Measurements from ENCODE around the gene HSPBAP1. TPM values are rescaled to one million over a fixed set of nuclear protein-coding genes. Genes with fewer than 3 reads are reported as not detected.

Gene HSPBAP1
- total and polyA plus RNA-seq, 9 donors: 5.3 to 12.8 (median 9.3) TPM

DNA sequence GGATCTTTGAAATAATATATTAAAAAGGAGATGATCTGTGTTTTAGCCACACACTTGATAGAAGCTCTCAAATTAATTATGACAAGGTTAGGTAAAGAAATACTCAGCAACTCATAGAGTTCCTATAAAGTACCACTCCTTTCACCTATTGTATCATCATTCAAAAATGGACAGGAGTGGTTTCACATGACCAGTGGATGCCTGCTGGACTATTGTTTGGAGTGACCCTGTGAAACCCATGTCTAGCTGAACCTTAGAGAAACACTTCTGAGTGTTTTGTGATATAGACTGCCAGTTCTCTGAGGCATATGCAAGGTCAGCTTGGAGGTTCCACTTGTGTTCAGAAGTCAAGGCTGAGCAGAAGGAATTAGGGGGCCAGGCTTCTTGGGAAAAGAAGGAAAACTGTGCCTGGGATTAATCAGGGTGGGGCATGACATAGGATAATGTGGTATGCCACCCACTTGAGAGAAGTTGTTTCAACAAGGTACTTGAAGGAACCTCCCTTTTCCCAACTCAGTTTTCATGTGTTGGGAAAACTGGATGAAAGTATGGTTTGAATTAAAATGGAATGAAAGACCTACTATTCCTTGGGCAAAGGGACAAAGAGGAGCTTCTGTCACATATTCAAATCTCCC is 97.6 kb downstream of the HSPBAP1 start:
- Histone ChIP-seq H3K4me1 (ENCODE audit: insufficient read depth) (no peaks in the 10 kb centered on the region), H3K9me3 (no peaks in the 10 kb centered on the region), H3K36me3 (no peaks in the 10 kb centered on the region), H3K27ac (no peak overlapping the region), H3K27me3 (no peaks in the 10 kb centered on the region), H3K4me3 (no peak overlapping the region)
- intact Hi-C loops (cut with DNase I): no loop called here
- no peak for DNase-seq
- TF ChIP-seq, protein P1, sequence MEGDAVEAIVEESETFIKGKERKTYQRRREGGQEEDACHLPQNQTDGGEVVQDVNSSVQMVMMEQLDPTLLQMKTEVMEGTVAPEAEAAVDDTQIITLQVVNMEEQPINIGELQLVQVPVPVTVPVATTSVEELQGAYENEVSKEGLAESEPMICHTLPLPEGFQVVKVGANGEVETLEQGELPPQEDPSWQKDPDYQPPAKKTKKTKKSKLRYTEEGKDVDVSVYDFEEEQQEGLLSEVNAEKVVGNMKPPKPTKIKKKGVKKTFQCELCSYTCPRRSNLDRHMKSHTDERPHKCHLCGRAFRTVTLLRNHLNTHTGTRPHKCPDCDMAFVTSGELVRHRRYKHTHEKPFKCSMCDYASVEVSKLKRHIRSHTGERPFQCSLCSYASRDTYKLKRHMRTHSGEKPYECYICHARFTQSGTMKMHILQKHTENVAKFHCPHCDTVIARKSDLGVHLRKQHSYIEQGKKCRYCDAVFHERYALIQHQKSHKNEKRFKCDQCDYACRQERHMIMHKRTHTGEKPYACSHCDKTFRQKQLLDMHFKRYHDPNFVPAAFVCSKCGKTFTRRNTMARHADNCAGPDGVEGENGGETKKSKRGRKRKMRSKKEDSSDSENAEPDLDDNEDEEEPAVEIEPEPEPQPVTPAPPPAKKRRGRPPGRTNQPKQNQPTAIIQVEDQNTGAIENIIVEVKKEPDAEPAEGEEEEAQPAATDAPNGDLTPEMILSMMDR (IDR thresholded peaks at IDR 0.05): no peak
- no peak for TF ChIP-seq POLR2A (IDR thresholded peaks at IDR 0.05)

DNA sequence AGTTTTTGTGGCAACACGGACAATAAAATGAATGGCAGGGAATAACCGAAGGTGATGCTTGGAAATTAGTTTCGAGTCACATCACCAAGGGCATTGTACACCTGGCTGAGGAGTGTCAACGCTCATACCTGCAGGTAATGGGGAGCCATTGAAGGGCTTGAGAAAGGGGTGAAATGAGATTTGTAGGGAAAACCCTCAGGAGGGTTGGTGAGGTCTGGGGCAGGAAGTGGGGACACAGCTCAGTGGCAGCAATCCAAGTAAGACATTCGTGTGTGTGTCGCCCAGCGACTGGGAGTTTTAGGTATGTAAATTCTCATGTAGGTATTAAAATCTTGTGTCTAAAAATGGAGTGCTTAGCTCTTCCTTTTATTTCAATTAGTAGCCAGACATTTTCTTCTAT is 98.7 kb downstream of the HSPBAP1 start:
- TF ChIP-seq EP300 (IDR thresholded peaks at IDR 0.05): no peak
- no peak for TF ChIP-seq POLR2A (IDR thresholded peaks at IDR 0.05)
- 80 to 91% (median 85%) methylated on average over 7 of the region's 7 CpGs for WGBS, 3 donors
- Histone ChIP-seq H3K36me3 (no peaks in the 10 kb centered on the region), H3K27ac (no peak overlapping the region), H3K4me3 (no peak overlapping the region), H3K4me1 (ENCODE audit: insufficient read depth) (no peaks in the 10 kb centered on the region), H3K27me3 (no peaks in the 10 kb centered on the region), H3K9me3 (no peaks in the 10 kb centered on the region)
- DNase-seq: no peak
- intact Hi-C loops (cut with DNase I): no loop called here

DNA sequence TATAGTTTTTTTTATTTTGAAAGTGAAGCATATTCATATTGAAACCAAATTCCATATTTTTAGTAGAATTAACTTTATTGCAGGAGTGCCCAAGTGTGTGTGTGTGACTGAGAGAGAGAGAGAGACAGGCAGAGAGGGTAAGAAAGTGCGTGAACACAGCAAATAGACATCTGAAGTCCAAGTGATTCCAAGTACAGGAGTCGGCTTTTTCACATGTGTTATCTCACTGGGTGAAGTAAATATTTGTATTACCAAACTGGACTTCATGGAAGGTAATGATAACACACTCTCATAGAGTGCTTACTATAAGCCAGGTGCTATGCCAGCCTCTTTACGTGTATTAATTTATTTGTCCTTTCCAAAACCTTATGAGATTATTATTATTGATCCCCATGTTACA is 101.0 kb downstream of the HSPBAP1 start:
- Histone ChIP-seq H3K36me3 (no peaks in the 10 kb centered on the region), H3K4me1 (ENCODE audit: insufficient read depth) (no peaks in the 10 kb centered on the region), H3K4me3 (no peak overlapping the region), H3K27me3 (no peaks in the 10 kb centered on the region), H3K9me3 (no peaks in the 10 kb centered on the region), H3K27ac (no peak overlapping the region)
- TF ChIP-seq POLR2A (IDR thresholded peaks at IDR 0.05) (no peak), EP300 (IDR thresholded peaks at IDR 0.05) (no peak)
- TF ChIP-seq, protein P1 (IDR thresholded peaks at IDR 0.05): no peak
- no peak for DNase-seq
- WGBS, 3 donors: 74 to 82% (median 79%) methylated on average over 3 of the region's 3 CpGs
- intact Hi-C loops (cut with DNase I): no loop called here

DNA sequence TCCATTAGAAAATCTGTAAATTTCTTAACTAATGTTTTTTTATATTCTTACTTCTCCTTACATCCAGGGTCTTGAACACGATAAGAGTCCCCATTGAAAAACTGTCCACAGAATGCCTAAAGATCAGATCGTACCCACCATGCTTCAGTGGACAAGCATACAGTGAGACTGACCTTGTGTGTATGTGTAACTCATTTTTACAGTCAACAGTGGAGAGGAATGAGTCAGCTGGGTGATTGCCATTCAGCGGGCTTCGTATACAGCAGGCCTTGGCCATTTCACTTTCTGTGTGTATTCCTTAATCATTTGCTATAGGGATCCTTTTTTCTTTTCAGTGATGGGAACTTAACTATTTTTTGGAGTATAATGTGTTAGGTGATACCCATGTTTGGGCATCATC is 102.4 kb downstream of the HSPBAP1 start:
- WGBS, 3 donors: 85 to 91% (median 89%) methylated on average over 4 of the region's 4 CpGs
- no peaks in the 10 kb centered on the region for H3K36me3 ChIP-seq
- no peaks in the 10 kb centered on the region for H3K4me1 ChIP-seq (ENCODE audit: insufficient read depth)
- no peak overlapping the region for H3K4me3 ChIP-seq
- no peak overlapping the region for H3K27ac ChIP-seq
- no peaks in the 10 kb centered on the region for H3K27me3 ChIP-seq
- intact Hi-C loops (cut with DNase I): no loop called here
- TF ChIP-seq EP300 (IDR thresholded peaks at IDR 0.05): no peak
- no peak for TF ChIP-seq POLR2A (IDR thresholded peaks at IDR 0.05)
- TF ChIP-seq, protein P1 (IDR thresholded peaks at IDR 0.05): no peak
- DNase-seq: no peak
- no peaks in the 10 kb centered on the region for H3K9me3 ChIP-seq

DNA sequence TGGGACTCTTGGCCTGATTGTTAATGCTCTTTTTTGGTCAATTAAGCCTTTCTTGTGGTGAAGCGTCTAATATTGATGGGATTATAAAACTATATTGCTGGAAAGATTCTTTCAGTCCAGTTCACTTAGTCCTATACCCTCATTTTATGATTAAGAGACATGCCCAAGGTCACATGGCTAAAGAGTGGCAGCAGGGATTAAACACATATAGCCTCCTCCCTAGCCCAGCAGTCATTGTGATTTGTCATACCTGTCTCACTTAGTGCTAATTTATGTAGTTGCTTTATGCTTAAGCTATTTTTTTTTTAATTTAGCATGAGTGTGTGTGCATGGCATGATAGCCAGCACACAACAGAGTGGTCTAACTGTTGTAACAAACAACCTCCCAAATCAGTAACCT is 103.5 kb downstream of the HSPBAP1 start:
- intact Hi-C loops (cut with DNase I): no loop called here
- TF ChIP-seq POLR2A (IDR thresholded peaks at IDR 0.05): no peak
- no peak for TF ChIP-seq EP300 (IDR thresholded peaks at IDR 0.05)
- TF ChIP-seq, protein P1 (IDR thresholded peaks at IDR 0.05): no peak
- DNase-seq: no peak
- WGBS, 3 donors: 95 to 100% (median 98%) methylated on average over 1 of the region's 1 CpG
- Histone ChIP-seq H3K27me3 (no peaks in the 10 kb centered on the region), H3K4me3 (no peak overlapping the region), H3K36me3 (no peaks in the 10 kb centered on the region), H3K27ac (no peak overlapping the region), H3K4me1 (ENCODE audit: insufficient read depth) (no peaks in the 10 kb centered on the region), H3K9me3 (no peaks in the 10 kb centered on the region)

Other genes starting within 250 kb of the HSPBAP1 start
- gene PARP9, start 229.5 kb downstream of the HSPBAP1 start, total RNA-seq: 10 to 100 TPM; 15.6 to 30.1 (median 23.0) TPM
- gene PARP9, start 229.5 kb downstream of the HSPBAP1 start, polyA plus RNA-seq: 10 to 100 TPM; 14.4 to 46.2 TPM
- gene DTX3L, start 229.5 kb downstream of the HSPBAP1 start, total RNA-seq: 10 to 100 TPM; 11.0 to 34.0 (median 30.7) TPM
- gene DTX3L, start 229.5 kb downstream of the HSPBAP1 start, polyA plus RNA-seq: 10 to 100 TPM in 1 of 2 donors, 1 to 10 TPM in 1; 9.8 to 23.3 TPM
- gene PARP15, start 216.2 kb downstream of the HSPBAP1 start, total RNA-seq: 1 to 10 TPM in 1 of 7 donors, under 1 TPM in 6; 0.33 to 1.8 (median 0.46) TPM
- gene PARP15, start 216.2 kb downstream of the HSPBAP1 start, polyA plus RNA-seq: 1 to 10 TPM in 1 of 2 donors, under 1 TPM in 1; 0.24 to 2.0 TPM
- gene PARP14, start 113.0 kb downstream of the HSPBAP1 start, total RNA-seq: 10 to 100 TPM; 23.9 to 41.3 (median 27.8) TPM
- 10 to 100 TPM in 1 of 2 donors, 1 to 10 TPM in 1; 9.3 to 23.2 TPM for gene PARP14, start 113.0 kb downstream of the HSPBAP1 start, polyA plus RNA-seq
- gene SLC49A4, start 1.2 kb upstream of the HSPBAP1 start, total RNA-seq: 10 to 100 TPM in 3 of 7 donors, 1 to 10 TPM in 4; 7.0 to 17.8 (median 8.3) TPM
- 10 to 100 TPM in 1 of 2 donors, 1 to 10 TPM in 1; 3.7 to 13.4 TPM for gene SLC49A4, start 1.2 kb upstream of the HSPBAP1 start, polyA plus RNA-seq
- gene SEMA5B, start 233.9 kb upstream of the HSPBAP1 start, total RNA-seq: 1 to 10 TPM in 3 of 7 donors, under 1 TPM in 4; 0.22 to 2.4 (median 0.36) TPM
- 1 to 10 TPM; 1.3 to 3.1 TPM for gene SEMA5B, start 233.9 kb upstream of the HSPBAP1 start, polyA plus RNA-seq

Data from ovary (tissue), 9 donors.